NCI-H2081 treated with DMSO at 0.1 percent for 48 hours (cell line): ENCODE measurements around the gene FLOT1.
"Not testable (repeated sequence)": the region's sequence is repeated elsewhere in the genome, so short reads cannot be mapped to it uniquely, and the experiment has no call there.

ENCODE experiments used
- DNase-seq: peaks from one replicate; lab custom pipeline; 2025; lab: John Stamatoyannopoulos, UW

Gene FLOT1

DNA sequence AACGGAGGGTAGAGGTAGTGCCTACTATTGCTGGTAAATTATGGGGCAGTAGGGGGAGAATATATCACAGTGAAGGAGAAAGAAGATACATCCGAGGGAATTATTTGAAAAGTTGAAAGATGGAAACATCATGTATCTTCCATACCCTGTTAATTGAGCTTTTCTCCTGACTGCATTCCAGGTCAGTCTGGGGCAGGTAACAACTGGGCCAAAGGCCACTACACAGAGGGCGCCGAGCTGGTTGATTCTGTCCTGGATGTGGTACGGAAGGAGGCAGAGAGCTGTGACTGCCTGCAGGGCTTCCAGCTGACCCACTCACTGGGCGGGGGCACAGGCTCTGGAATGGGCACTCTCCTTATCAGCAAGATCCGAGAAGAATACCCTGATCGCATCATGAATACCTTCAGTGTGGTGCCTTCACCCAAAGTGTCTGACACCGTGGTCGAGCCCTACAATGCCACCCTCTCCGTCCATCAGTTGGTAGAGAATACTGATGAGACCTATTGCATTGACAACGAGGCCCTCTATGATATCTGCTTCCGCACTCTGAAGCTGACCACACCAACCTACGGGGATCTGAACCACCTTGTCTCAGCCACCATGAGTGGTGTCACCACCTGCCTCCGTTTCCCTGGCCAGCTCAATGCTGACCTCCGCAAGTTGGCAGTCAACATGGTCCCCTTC lies 19.2 kb downstream of the FLOT1 start:
- not testable (repeated sequence) for DNase-seq

DNA sequence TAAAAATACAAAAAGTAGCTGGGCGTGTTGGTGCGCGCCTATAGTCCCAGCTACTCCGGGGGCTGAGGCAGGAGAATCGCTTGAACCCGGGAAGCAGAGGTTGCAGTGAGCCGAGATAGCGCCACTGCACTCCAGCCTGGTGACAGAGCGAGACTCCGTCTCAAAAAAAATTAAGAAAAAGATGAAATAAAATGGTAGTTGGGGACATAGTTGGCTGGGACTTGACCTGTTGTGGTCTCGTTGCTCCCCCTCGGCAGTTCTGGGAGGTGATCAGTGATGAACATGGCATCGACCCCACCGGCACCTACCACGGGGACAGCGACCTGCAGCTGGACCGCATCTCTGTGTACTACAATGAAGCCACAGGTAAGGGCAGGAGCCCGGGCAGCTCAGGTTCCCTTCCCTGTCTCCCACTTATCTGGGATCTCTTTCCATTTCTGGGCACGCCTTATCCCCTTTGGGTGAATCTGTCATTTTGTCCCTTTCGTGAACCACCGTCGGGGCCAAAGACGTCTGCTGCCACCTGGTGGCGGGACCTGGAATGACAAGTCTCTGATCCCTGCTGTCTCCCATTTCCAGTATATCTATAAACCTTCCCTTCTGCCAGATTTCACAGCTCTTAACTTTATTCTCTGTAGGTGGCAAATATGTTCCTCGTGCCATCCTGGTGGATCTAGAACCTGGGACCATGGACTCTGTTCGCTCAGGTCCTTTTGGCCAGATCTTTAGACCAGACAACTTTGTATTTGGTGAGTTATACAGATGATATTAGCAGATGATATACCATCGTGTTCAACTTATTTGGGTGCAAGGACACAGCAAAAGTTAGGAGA lies 20.0 kb downstream of the FLOT1 start:
- no peak for DNase-seq

GRCh38 chr6:30722025-30722279 lies 20.5 kb downstream of the FLOT1 start:
- not testable (repeated sequence) for DNase-seq

DNA sequence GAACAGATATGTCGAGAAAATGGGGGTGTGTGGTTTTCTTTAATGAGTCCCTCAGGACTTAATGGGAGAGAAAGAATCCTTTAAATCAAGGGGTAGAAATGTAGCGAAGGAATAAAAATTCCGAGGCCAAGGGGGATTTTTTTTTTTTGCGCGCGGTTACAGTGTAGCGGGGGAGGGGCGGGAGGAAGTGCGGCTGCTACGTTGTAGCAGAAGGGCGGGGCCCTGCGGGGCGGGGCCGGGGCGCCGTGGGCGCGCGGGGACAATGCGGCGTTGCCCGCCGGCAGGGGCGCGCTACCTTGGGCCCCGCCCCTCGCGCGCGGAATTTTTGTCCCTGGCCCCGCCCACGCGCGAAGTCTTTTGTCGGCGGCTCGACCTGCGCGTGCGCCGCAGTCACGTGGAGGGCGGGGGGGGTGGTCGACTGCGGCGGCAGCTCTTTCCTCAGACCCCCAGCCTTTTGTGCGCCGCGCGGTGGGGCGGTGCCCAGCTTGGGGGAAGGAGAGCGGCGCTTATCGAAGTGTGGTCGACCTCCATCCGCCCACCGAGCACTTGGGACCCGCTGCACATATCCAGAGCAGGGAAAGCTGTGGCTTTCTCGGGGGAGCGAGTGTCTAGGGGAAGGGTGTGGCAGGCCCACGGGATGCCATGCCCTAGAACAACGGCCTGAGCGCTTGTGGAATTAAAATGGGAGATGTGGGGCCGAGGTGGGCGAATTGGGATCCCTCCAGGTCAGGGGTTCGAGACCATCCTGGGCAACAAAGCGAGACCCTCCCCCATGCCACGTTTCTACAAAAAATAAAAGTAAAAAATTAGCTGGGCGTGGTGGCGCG lies 21.1 kb downstream of the FLOT1 start:
- no peak for DNase-seq

- no peak for DNase-seq
Observed at GRCh38 chr6:30720738-30721197, 21.7 kb downstream of the FLOT1 start.

- DNase-seq: peak; percentile 98
Observed at GRCh38 chr6:30719791-30720737, 22.4 kb downstream of the FLOT1 start, which contains the start of gene TUBB. TUBB (plus strand) TSS chr6:30720352; CDS start chr6:30720507, 155 bp downstream.

- DNase-seq: no peak
Observed at GRCh38 chr6:30719356-30719755, 23.1 kb downstream of the FLOT1 start.

- not testable (repeated sequence) for DNase-seq
Observed at GRCh38 chr6:30717845-30718720, 24.4 kb downstream of the FLOT1 start.

DNA sequence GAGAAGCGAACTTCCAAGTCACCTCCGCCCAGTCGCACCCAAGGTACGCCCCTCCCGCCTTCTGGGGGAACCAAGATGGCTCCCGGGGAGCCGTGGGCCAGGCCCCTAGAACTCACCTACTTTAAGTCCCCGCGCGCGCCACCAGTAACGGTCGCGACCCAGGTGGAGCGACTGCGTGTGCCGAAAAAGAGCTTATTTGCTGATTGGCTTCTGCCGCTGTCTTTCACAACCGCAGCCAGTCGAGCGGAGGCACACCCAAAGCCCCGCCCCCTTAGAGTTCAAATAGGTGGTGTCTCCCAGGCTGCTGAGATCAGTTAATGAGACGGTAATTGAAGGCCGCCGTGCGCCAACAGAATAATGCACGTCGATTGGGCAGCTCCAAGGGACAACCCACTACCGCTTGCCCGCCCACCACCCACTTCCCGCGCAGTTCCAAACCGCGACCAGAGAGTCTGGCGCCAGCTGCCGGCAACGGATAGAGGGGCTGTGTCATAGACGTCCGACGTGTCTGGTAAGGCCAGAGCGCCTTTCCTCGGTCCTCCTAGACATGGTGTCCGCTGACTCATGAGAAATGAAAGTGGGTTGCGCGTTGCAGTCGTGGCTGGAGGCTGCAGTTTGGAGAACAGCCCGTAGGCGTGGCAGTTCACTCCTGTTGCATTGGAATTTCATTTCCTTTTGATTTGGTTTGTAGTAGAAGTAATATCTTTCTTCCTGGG lies 25.2 kb downstream of the FLOT1 start, which contains the start of gene MDC1:
TSS of gene MDC1 (minus strand) at position 153 of the 716 bp plus-strand sequence. CDS start 2,106 bp downstream, outside the sequence.
- peak; percentile 97 for DNase-seq

DNA sequence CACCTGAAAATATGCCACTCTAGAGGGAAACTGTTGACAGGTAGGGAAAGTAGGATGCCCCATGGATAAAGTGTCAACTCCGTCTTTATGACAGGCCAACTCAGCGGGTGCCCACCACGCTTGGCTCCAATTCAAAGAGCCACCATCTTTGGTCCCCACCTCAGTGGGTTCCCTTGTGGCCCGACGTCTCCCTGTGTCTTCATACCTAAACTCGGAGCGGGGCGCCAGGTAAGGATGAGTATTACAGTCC lies 25.7 kb downstream of the FLOT1 start:
- no peak for DNase-seq

DNA sequence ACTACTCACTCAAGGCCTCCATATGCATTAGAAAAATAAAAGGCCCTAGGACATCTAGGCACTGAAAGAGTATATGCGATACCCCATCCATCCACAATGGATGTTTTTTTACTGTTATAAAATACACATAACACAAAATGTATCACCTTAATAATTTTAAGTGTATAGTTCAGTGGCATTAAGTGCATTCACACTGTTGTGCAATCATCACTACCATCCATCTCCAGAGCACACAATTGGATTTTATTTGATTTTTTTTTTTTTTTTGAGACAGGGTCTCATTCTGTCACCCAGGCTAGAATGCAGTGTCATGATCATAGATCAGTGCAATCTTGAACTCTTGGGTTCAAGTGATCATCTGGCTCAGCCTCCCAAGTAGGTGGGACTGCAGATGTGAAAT lies 28.2 kb downstream of the FLOT1 start:
- no peak for DNase-seq

- no peak for DNase-seq
Observed at GRCh38 chr6:30712441-30712945, 30.0 kb downstream of the FLOT1 start.

GRCh38 chr6:30711758-30712380 lies 30.6 kb downstream of the FLOT1 start:
- no peak for DNase-seq

GRCh38 chr6:30709101-30709868 lies 33.2 kb downstream of the FLOT1 start:
- DNase-seq: no peak

DNA sequence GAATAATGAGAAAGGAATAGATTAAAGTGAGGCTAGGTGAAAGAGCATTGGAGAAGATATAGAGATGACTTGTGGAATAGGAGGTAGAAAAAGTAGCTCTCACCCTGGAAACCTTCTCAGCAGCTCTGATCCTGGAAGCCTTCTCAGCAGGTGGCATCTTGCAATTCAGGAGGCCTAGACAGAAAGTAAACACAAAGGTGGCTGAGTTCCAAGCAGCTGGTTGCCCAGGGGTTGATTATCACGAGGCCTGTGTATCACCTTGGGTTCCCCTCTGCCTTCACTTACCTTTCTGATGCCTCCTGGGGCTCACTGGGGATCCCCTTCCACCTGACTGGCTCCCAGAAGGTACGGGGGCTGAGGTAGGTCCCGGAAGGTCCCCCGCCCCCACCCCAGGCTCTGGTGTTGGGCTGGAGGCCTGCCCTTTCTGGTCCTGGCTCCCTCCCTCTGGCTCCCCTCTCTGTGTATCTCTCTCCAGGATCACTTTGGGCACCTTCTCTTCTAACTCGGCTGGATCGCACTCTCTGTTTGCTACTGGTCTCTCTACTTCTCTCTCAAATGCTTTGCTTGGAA lies 35.1 kb downstream of the FLOT1 start:
- DNase-seq: peak; percentile 58

GRCh38 chr6:30705620-30706019 lies 36.9 kb downstream of the FLOT1 start:
- no peak for DNase-seq

DNA sequence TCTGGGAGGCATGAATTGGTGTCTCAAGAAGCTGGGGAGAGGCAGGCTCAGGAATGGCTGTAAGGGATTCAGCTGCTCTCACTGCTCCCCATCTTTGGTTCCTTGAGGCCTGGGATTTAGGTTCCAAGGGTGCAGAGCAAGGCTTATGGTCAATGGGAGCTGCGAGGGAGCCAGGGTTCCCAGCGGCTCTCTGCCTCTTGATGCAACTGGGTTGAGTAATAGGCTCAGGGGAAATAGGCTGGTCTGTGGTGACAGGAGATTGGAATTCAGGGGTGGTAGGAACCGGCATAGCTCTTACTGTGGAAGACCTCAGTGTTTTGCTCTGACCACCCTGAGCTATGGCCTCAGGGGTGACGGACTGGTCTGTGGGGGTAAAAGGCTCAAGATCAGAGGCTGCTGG lies 38.7 kb downstream of the FLOT1 start:
- no peak for DNase-seq

GRCh38 chr6:30703011-30703410 lies 39.5 kb downstream of the FLOT1 start:
- DNase-seq: no peak
